H9 (cell line): ENCODE data around the gene NUDT21. TPM values are rescaled to one million over a fixed set of nuclear protein-coding genes. Genes with fewer than 3 reads are reported as not detected.

Source experiments
- total RNA-seq: library from RNA; stranded (reverse); gene quantifications from 2 replicates; pipeline ENCODE4 v1.2.1, GENCODE V29; 2021

Gene NUDT21
- total RNA-seq, 1 experiment from 2014 or later = 276 TPM

Other genes starting within 250 kb of the NUDT21 start
- gene AMFR, start 25.8 kb downstream of the NUDT21 start, total RNA-seq = 25.6 and 26.3 TPM in 2 replicates
- 66.5 TPM in 2 replicates for gene OGFOD1, start 222 bp upstream of the NUDT21 start, total RNA-seq
- gene BBS2, start 68.7 kb upstream of the NUDT21 start, total RNA-seq = 13.0 and 13.1 TPM in 2 replicates
- not detected in 2 replicates for gene MT4, start 113.7 kb upstream of the NUDT21 start, total RNA-seq
- gene MT3, start 138.2 kb upstream of the NUDT21 start, total RNA-seq = 0.61 TPM in 1 of 2 replicates, not detected in the other
- gene MT2A, start 157.3 kb upstream of the NUDT21 start, total RNA-seq = 63.1 and 72.5 TPM in 2 replicates
- 25.9 and 34.4 TPM in 2 replicates for gene MT1E, start 174.4 kb upstream of the NUDT21 start, total RNA-seq
- 1.4 and 2.5 TPM in 2 replicates for gene MT1M, start 181.3 kb upstream of the NUDT21 start, total RNA-seq
- 0.68 TPM in 1 of 2 replicates, not detected in the other for gene MT1A, start 187.3 kb upstream of the NUDT21 start, total RNA-seq
- gene MT1B, start 200.6 kb upstream of the NUDT21 start, total RNA-seq = not detected in 2 replicates
- gene MT1F, start 206.6 kb upstream of the NUDT21 start, total RNA-seq = 22.9 and 26.1 TPM in 2 replicates
- gene MT1G, start 216.7 kb upstream of the NUDT21 start, total RNA-seq = 23.4 and 26.2 TPM in 2 replicates
- 10.7 and 12.5 TPM in 2 replicates for gene MT1H, start 218.5 kb upstream of the NUDT21 start, total RNA-seq
- 32.1 and 41.9 TPM in 2 replicates for gene MT1X, start 231.1 kb upstream of the NUDT21 start, total RNA-seq